GM19193 (cell line): ENCODE measurements around the gene PDE6C.

Experiments
- POLR2A ChIP-seq: IDR thresholded peaks from 4 replicates; pipeline ENCODE4 v1.6.1; 2011; ENCODE audit not compliant: insufficient read depth, insufficient read length; ENCODE audit errors: extremely low read depth

PDE6C gene

DNA sequence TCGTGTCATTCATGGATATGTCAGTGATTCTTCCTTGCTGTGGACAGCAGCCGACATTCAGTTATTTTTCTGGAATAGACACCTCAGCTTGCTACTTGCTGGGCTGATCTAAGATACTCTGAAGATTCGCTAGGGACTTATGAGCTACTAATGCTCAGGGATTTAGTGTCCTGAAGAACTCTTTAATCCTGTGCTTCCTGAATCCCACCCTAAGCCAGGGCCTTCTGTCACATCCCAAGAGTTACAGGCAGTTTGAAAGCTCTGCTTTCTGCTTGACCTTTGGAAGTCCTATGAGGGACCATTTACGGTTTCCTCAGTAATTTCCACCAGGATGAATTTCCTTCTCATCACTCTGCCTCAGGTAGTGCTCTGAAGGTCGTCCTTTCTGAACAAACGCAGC, at the start of gene PDE6C:
Gene PDE6C, plus strand, starts transcription at position 227 of the 400 bp plus-strand sequence. CDS start 189 bp downstream, outside the sequence.
- TF ChIP-seq POLR2A: no peak

DNA sequence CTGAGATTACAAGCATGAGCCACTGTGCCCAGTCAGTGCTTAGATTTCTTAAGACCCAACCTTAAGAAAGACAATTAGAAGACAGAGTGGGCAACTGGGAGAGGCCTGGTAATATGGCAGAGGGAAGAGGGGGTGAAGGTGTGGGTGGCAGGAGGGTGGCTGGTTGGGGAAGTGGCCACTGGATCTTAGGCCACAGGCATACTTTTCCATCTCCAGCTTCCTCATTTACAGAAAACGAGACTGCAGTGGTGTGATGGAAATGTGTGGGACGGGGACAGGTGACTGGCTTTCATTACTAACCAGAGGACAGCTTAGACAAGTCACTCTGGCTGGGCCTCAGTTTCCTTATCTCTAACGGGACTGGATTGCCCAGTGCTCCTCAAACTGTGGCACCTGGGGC, 46.9 kb upstream of the PDE6C start:
- TF ChIP-seq POLR2A: no peak

DNA sequence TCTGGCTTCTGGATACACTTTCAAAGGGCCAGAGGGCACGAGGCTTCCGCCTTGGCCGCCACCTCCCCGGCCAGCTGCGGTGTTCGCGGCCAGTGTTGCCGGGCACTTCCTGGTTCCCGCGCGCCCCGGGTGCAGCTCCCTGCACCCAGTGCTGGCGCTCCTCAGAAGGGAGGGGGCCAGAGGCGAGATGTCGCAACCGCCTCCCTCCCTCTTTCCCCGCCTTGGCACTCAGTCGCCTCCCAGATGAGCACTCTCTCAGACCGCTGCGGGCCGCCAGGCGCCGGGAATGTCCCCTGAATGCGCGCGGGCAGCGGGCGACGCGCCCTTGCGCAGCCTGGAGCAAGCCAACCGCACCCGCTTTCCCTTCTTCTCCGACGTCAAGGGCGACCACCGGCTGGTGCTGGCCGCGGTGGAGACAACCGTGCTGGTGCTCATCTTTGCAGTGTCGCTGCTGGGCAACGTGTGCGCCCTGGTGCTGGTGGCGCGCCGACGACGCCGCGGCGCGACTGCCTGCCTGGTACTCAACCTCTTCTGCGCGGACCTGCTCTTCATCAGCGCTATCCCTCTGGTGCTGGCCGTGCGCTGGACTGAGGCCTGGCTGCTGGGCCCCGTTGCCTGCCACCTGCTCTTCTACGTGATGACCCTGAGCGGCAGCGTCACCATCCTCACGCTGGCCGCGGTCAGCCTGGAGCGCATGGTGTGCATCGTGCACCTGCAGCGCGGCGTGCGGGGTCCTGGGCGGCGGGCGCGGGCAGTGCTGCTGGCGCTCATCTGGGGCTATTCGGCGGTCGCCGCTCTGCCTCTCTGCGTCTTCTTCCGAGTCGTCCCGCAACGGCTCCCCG, 45.7 kb upstream of the PDE6C start, which contains the start of gene FFAR4:
Gene FFAR4, plus strand, starts transcription at position 231 of the 842 bp plus-strand sequence. Its CDS starts 56 bp downstream, at position 287.
- TF ChIP-seq POLR2A: no peak

DNA sequence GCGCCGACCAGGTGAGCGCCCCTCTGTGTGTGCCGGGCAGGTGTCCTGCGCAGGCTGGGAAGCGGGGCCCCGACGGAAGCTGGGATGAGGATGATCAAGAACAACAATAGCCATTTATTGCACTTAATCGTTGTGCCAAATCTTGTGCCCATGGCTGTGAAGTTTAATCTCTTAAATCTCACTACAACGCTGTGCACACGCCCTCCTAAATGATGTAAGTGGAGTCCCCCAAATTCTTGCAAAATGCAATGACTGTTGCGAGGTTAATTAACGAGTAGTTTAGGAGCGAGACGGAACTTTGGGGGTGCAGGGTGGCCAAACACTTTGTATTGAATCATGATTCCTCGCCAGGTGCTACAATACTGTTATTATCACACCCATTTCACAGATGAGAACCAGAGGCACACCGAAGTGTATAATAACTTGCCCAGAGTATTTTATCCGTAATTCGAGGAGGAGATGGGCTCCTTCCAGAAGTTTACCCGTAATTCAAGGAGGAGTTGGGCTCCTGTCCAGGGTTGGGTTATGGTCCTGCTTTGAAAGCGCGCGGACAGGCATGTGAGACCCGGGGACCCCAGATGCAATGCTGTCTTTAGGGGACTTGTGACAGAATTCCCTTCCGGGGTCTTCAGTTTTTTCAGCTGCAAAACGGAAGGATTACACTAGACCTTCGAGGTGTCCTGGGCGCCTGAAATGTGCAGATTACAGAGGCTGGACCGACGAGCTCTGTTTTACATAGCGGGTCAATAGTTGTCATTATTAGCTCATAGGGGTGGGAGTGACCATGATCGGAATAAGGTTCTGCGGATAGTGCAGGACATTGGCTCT, 44.8 kb upstream of the PDE6C start:
- no peak for TF ChIP-seq POLR2A

DNA sequence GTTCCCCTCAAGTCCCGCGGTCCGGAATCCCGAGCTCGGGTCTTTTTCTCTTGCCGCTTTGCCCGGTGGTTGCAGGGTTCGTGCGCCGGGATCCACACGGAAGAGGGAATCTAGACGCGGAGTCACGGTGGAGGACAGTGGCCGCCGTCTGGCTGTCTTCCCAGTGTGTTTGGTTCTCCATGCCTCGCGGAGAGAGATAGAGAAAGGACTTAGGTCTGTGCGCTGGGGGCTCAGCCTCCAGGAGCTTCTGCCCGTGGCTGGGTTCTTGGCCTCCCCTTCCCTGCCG, 44.3 kb upstream of the PDE6C start:
- no peak for TF ChIP-seq POLR2A

DNA sequence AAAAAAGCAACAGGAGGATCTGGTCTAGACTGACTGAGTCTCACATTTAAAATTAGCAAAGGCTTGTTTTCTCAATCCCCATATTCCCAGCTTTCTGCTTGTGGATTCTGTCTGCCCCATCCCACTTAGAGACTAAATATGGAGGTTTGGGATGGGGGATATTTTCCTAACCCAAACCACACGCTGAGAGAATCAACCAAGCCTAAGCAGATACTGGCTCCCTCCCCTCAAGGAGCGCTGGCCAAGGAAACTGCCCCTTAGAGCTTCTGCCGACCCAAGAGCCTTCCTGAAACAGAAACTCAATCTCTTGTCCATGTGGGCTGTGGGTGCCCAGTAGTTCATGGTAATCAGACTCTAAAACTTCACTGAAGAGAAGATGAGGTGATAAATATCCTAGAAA, 42.0 kb upstream of the PDE6C start:
- TF ChIP-seq POLR2A: no peak

DNA sequence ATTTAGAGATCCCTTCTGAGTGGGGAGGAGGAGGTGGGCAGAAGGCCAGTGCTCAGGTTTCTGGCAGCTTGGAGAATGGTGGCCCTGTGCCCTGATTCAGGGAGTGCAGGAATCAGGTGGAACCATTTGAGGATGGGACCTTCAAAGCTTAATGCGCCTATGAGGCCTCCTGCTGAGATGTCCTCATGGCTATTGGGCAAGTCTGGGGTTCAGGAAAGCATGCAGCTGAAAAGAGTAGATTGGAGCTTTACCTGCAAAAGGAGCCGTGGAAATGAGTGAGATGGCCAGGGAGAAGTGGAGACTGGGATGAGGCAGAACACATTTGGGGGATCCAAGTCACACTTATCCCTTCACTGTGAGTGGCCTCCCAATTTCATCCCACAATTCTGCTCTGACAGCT, 39.7 kb upstream of the PDE6C start:
- TF ChIP-seq POLR2A: no peak

DNA sequence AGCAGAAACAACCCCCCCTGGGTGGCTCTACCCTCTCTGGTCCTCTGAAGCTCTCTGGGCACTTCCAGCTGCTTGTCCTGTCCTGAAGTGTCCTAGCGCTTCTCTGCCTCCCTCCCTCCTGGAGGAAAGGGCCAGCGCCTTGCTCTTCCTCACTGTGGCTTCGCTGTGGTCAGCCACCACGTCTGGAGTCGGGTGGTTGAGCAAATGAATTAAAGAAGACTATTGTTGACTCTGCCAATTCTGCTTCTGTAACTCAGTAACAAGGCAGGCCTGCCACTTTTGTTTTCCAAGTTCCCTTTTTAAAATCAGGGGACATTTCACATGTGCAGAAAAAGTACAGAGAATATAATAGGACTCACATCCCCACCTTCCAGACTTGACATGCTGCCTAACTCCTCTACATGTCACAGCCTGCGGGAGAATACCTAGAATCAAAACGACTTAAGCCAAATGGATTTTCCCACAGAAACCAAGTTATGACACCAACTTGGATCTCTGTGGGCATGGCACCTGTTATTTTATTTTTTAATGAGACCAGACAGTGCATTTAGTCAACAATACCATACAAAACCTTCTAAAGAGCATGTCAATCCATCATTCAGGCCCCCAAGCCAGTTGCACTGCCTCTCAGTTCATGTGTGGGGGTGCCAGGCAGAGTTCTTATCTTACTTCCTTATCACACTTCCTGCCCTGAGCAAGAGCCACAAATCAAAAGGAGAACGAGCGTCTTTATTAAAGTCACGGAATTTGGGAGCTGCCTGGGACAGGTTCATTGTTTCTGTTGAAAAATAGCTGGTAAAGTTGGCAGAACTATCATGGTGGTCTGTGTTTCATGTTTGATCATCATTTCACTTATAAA, 39.1 kb upstream of the PDE6C start:
- TF ChIP-seq POLR2A: no peak

DNA sequence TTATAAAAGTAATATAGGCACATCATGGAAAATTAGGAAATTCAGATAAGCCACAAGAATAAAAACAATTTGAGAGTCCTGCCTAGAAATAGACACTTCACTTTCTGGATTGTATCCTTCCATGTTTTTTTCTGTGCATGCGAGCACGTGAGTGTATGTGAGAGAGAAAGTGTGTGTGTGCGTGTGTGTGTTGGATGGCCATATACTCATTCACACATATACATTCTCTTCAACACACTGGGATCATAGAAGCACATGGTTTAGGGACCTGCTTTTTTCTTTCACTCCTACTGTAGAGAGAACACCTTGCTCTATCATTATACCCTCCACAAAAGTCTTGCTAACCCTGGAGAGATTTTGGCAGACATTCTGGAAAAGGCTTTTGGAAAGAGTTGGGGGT, 38.4 kb upstream of the PDE6C start:
- no peak for TF ChIP-seq POLR2A

DNA sequence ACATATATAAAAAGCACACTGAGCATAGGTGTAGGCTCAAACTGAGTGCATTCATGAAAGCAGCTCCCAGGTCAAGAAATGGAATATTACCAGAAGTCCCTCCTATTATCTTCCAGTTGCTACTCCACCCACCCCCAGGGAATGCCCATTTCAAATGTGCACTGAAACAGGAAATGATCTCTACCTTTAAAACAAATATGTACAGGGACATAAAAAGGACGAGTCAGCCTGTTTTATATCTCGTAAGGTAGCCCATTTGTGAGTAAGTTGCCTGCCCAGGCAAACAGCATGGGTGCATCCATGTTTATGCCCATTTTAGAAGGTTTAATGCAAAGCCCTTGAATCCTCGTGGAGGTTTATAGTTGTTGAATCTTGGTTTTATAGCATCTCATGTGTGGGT, 35.4 kb upstream of the PDE6C start:
- TF ChIP-seq POLR2A: no peak

DNA sequence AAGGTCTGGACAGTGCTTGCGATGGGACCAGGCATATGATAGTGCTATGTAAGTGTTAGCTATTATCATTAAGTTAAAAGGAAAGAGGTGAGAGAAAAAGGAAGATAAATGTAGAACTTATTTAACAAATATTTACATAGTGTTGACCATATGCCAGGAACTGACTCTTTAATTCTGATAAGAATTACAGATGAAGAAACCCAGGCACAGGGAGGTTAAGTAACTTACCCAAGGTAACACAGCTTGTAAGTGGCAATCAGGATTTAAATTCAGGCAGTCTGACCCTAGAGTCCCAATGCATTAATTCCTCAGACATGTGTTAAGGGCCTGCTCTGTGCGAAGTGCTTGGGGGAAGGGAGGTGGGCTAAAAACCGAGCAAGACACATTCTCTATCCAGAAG, 34.8 kb upstream of the PDE6C start:
- no peak for TF ChIP-seq POLR2A

DNA sequence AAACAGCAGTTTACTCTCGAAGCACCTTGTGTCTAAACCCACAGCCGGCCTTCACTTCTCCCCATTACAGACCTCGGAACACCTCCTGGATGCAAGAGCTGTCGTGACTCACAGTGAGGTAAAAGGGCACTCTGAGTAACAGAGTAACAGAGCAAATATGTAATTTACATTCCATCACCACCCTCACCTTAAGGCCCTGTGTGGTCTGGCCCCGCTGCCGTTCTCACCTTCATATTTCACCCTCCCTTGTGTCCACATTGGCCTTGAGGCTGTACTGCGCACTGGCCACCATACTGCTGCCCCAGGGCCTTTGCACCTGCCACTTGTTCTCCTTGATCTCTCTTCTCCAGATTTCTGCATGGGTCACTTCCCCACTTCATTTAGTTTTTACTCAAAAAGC, 33.2 kb upstream of the PDE6C start:
- TF ChIP-seq POLR2A: no peak

DNA sequence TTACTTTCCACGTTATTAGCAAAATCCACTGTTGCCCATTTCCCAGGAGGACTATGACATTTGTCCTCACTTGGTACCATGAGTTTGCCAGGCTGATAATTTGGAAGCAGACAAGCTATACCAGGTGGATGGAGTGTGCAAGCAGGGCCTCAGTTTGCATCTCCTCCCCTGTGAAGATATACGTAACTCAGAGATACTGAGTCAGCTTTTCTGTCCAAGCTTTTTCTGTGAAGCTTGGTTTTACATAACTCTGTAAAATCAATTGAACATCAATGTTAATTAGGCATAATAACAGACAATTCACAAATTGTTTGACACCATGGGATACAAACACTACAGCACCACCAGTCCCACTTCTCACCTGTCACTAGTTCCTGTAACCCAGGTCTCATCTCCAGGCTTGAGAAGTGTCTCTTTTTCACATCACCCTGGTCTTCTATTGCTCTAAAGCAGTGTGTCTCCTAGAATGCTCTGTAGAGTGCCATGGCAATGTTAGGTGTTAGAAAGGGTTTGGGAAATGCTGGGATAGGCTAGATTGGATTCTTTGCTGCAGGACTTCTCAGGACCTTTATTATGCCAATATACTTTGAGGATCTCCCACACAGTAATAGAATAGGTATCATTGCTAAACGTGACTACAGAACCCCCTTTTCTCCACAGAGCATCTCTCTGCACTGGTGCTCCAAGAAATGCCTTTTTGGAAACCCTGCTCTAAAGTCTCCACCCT, 32.2 kb upstream of the PDE6C start:
- no peak for TF ChIP-seq POLR2A

DNA sequence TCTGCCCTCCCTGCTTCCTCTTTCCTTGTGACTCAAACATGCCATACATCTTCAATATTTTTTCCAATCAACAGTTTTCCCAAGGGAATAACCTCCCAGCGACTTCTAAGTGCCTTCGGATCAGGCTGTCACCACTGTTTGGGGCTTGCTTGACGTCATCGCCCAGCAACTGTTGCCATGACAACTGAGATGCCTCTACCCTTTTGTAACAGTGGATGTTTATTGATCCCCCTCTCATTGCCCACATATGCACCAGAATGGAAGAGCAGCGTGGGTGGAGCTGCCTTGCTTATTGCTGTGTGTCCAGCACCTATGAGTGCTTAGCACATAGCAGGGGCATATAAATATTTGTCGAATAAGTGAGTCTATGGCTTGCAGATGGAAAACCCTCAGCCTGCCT, 31.5 kb upstream of the PDE6C start:
- no peak for TF ChIP-seq POLR2A
